KOPT-K1 (cell line): Measurements from ENCODE around the gene IFT22.
"Not testable (repeated sequence)": the region's sequence is repeated elsewhere in the genome, so short reads cannot be mapped to it uniquely, and the experiment has no call there.

Experiments used
- H3K27ac ChIP-seq: fragments of 200-600 bp; sonication (generic); 2 replicates; pipeline ENCODE4 v1.5.1; 2016; ENCODE audit warnings: antibody characterized with exemption, mild to moderate bottlenecking, low read depth, low read length; ENCODE audit not compliant: poor library complexity, severe bottlenecking
- H3K36me3 ChIP-seq: fragments of 200-600 bp; sonication (generic); 2 replicates; pipeline ENCODE4 v1.5.1; 2017; ENCODE audit warnings: antibody characterized with exemption, mild to moderate bottlenecking, low read length, moderate library complexity; ENCODE audit not compliant: insufficient read depth
- H3K9me3 ChIP-seq: fragments of 200-600 bp; sonication (generic); 2 replicates; pipeline ENCODE4 v1.5.1; 2017; ENCODE audit warnings: antibody characterized with exemption, low read length, mild to moderate bottlenecking; ENCODE audit not compliant: insufficient read depth, poor library complexity, severe bottlenecking

IFT22 gene

DNA sequence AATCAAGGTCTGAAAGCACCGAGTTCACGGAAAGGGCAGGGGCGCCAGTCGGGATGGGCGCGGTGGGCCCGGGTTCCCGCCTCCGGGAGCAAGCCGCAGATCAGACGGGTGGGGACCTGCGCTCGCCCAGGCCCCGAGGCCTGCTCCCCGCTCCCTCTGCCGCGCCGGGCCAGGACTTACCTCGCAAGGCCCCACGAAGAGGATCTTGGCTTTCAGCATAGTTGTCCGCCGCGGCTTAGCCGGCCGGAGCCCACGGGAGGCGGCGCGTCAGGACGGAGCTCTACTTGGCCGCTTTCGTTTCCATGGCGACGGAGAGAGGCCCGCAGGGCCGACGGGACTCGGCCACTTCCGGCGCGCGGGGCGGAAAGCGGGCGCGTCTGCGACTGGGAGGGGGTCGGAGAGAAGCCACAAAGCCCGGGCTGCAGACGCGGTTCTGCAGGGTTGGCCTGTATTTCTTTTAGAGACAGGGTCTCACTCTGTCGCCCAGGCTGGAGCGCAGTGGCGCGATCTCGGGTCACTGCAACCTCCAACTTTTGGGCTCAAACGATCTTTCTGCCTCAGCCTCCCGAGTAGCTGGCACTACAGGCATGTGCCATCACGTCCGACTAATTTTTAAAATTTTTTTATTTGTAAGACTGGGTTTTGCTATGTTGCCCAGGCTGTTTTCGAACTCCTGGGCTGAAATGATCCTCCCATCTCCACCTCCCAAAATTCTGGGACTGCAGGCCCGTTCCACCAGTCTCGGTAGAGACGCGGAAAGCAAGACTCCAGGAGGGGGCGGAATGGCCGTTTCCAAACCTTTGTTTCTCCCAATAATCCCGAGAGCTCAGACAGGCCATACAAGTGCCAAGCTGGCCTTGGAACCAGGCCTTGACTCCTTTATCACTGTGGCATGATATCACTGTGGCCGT, at the start of gene IFT22:
IFT22 (minus strand) TSS at position 322 of the 911 bp plus-strand sequence; CDS start at position 219, 103 bp downstream.
- Histone ChIP-seq H3K9me3 (no peaks in the 10 kb centered on the region), H3K36me3 (peaks cover 3% of the 10 kb centered on the region; the same call in 1 of the 2 replicates), H3K27ac (peak within 1 kb of the TSS; percentile 78)

DNA sequence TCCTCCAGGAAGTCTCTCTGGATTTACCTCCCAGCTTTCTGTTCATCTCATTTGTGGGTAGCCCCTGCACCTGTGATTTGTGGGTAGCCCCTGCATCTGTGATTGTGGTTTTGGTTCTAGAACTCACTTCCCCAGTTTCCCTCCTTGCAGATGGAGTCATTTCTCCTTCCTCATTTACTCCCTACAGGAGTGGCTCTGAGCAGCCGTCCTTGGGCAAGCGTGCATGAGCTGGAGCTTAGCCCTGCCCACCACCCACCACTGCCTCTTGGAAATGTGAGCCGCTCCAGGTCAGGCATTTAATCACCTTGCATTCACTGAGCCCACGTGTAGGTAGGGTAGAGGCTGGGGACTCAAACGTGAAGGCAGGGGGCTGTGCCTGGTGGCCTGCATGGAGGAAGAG, 49.2 kb upstream of the IFT22 start:
- Histone ChIP-seq H3K9me3 (no peaks in the 10 kb centered on the region), H3K27ac (no peak overlapping the region), H3K36me3 (no peaks in the 10 kb centered on the region)

DNA sequence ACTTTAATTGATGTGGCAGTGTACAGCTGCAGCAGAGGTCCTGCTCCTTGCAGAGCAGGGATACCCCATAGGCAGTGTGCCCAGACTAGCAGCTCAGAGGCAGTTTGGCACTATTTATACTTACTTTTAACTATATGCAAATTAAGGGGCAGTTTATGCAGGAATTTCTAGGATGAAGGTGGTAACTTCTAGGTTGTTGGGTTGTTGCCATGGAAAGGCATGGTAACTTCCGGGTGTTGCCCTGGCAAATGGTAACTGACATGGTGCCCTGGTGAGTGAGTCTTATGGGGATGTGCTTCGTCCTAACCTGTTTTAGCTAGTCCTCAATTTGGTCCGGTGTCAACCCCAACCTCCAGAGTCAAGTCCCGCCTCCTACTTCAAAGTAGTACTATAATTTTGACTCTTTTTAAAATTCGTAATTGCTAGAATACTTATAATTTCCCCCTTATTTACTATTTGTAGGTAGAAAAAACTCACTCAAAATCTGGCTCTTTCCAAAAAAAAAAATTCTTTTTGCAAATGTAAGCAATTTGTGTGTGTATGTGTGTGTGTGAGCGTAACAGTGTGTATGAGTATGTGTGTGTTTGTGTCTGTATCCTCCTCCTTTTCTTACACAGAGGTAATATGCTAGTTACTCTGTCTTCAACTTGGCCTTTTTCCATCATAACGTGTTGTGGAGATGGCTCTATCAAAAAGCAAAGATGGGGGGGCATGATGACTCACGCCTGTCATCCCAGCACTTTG, 47.0 kb upstream of the IFT22 start:
- no peaks in the 10 kb centered on the region for H3K36me3 ChIP-seq
- no peak overlapping the region for H3K27ac ChIP-seq
- no peaks in the 10 kb centered on the region for H3K9me3 ChIP-seq

DNA sequence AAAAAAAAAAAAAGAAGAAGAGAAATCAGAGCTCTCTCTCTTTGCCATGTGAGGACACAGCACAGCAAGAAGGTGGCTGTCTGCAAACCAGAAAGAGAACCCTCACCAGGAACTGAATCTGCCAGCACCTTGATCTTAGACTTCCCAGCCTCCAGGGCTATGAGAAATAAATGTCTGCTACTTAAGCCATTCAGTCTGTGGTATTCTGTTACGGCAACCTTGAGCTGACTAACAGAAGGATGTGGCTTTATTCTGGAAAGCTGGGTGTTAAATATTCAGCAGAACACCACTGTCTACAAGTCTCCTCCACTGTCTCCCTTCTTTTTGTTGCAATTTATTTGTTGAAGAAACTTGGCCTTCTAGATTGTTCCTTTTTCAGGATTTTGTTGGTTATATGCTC, 46.1 kb upstream of the IFT22 start:
- Histone ChIP-seq H3K9me3 (no peaks in the 10 kb centered on the region), H3K27ac (no peak overlapping the region)

DNA sequence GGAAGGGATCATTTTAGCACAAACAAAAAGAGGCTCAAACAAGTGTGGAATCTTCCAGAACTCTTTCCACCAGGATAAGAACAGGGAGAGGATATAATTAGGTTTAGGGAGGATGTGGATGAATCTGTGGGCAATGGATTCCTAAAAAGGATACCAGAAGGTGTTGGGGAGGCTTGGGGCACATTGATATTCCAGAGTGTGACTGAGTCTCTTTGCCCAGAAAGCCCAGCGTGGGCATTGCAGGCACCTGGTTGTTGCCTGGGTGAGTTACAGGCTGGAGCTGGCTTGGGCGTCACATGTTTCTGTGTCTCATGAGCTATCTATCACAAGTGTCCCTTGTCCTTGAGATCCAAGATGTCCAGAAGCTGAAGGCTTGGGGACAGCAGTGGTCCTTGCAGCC, 44.3 kb upstream of the IFT22 start:
- H3K9me3 ChIP-seq = no peaks in the 10 kb centered on the region
- H3K36me3 ChIP-seq = no peaks in the 10 kb centered on the region
- H3K27ac ChIP-seq = no peak overlapping the region

More for the DNA sequence above, 46.1 kb upstream of the IFT22 start:
- no peaks in the 10 kb centered on the region for H3K36me3 ChIP-seq

DNA sequence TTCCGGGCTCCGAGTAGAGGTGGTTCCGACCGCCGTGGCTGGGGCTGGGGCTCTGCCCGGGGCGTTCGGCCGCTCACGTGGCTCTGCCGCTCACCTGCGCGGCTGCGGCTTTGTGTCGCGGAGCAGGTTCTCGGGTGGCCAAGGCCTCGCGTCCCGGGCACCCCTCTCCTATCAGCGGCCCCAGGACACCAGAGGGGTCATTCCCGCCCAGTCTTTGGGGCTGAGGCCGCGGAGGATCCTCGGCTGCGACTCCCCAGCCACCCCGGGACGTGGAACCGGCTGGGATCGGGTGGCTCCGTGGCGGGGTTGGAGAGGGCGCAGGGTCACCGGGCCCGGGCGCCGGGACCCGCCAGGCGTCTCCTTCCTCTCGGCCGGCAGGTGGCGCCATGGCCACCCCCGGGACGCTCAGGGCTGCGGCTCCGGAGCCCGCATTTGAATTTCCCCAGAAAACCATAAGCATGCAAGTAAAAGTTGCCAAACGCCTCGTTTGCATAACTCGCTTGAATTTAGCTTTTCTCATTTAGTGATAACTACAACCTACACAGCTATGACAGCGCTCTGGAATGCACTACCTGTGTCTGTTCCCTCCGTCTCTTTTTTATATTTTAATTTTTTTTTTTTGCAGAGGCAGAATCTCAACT, 42.2 kb upstream of the IFT22 start:
- Histone ChIP-seq H3K27ac (no peak overlapping the region), H3K9me3 (no peaks in the 10 kb centered on the region), H3K36me3 (no peaks in the 10 kb centered on the region)

DNA sequence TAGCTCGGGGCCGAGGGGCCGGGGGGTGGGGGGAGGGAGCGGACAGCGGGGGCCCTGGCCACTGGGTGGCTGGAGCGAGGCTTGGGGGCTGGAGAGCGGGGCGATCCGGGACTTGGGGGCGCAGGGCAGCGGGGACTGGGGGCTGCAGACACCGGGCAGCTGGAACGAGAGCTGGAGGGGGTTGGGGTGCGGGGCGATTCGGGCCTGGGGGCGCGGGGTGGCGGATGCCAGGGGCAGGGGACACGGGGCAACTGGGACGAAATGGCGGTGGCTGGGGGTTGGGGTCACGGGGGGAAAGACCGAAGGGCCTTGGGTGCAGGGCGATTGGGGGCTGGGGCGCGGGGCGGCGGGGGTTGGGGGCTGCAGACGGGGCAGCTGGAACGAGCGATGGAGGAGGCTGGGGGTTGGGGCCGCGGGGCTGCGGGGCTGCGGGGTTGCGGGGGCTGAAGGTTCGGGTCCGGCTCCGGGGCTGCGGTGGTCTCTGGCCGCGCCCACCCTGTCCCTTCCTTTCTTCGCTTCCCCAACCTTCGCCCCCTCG, 41.7 kb upstream of the IFT22 start:
- no peaks in the 10 kb centered on the region for H3K9me3 ChIP-seq
- H3K27ac ChIP-seq = no peak overlapping the region
- no peaks in the 10 kb centered on the region for H3K36me3 ChIP-seq

DNA sequence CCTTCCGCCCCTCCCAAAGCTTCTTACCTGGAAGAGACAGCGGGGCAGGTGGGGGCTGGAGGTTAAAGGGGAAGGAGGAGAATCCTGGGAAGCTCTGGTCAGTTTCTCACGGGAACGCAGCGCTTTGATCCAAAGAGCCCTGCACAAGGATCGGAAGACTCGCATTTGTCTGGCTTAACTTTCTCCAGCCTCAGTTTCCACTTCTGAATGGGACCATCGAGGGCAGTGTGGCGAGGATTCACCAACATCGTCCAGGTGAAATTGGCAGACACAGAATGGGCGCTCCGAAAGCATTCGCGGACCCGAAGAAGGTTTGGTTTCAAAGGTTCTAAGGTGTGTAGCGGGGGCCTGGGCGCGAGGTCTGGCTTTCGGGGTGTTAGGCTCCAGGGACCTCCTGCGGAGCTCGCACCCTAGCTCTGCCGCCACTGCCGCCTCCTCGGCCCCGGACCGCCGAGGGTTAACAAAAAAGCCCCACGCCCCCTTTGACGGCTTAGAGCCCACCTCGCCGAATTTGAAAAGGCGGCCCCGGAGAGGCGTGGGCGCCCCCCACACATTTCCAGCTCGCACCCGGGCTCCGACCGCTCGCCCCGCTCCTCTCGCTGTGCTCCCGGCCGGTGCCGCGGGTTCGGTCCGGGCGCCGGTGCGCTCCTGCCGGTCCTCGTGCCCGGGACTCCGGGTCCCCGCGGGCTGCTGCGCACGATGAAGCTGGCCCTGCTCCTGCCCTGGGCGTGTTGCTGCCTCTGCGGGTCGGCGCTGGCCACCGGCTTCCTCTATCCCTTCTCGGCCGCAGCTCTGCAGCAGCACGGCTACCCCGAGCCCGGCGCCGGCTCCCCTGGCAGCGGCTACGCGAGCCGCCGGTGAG, 41.0 kb upstream of the IFT22 start, which contains the start of gene COL26A1:
COL26A1 (plus strand) TSS at position 542 of the 862 bp plus-strand sequence; CDS start at position 700, 158 bp downstream.
- Histone ChIP-seq H3K9me3 (no peaks in the 10 kb centered on the region), H3K36me3 (no peaks in the 10 kb centered on the region), H3K27ac (no peak within 1 kb of the TSS)

DNA sequence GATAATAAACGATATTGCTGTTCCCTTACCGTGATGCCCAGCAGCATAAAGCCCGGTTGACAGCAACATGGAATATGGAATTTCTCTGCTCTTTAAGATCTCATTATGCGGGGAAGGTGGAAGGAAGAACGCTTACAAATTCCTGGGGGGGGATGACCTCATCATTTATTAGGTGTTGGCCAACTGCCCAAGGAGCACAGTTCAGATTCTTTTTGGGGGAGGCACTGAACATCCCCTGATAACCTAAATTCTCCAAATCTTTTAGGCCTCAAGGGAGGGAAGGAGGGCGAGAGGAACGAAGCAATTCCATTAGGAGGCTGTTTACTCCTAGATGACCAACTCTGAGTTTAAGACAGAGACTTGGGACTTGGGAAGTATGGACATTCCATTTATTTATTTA, 35.8 kb upstream of the IFT22 start:
- no peak overlapping the region for H3K27ac ChIP-seq
- H3K9me3 ChIP-seq = no peaks in the 10 kb centered on the region

DNA sequence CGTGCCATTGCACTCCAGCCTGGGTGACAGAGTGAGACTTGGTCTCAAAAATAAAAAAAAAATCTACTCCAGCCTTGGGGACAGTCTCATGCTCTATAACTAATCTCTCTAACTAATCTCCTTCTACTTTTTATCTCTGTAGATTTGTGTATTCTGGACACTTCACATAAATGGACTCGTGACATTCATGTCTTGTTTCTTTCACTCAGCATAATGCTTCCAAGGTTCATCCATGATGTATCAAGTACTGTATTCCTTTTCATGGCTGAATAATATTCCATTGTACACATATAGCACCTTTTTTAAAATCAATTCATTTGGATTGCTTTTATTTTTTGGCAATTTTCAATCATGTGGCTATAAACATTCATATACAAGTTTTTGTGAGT, 31.3 kb upstream of the IFT22 start:
- no peaks in the 10 kb centered on the region for H3K36me3 ChIP-seq
- no peak overlapping the region for H3K27ac ChIP-seq

More for the DNA sequence above, 35.8 kb upstream of the IFT22 start:
- H3K36me3 ChIP-seq = no peaks in the 10 kb centered on the region

DNA sequence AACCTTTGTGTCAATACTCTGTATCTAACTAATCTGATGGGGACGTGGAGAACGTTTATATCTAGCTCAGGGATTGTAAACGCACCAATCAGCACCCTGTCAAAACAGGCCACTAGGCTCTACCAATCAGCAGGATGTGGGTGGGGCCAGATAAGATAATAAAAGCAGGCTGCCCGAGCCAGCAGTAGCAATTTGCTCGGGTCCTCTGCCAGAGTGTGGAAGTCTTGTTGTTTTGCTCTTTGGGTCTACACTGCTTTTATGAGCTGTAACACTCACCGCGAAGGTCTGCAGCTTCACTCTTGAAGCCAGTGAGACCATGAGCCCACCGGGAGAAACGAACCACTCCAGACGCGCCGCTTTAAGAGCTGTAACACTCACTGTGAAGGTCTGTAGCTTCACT, 27.7 kb upstream of the IFT22 start:
- not testable (repeated sequence) for H3K27ac ChIP-seq, H3K36me3 ChIP-seq, H3K9me3 ChIP-seq

More for the DNA sequence above, 31.3 kb upstream of the IFT22 start:
- no peaks in the 10 kb centered on the region for H3K9me3 ChIP-seq

DNA sequence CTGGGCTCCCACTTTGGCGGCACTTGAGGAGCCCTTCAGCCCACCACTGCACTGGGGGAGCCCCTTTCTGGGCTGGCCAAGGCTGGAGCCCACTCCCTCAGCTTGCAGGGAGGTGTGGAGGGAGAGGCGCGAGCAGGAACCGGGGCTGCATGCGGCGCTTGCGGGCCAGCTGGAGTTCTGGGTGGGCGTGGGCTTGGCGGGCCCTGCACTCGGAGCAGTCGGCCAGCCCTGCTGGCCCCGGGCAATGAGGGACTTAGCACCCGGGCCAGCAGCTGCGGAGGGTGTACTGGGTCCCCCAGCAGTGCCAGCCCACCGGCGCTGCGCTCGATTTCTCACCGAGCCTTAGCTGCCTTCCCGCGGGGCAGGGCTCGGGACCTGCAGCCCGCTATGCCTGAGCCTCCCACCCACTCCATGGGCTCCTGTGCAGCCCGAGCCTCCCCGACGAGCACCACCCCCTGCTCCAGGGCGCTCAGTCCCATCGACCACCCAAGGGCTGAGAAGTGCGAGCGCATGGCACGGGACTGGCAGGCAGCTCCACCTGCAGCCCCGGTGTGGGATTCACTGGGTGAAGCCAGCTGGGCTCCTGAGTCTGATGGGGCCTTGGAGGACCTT, 26.9 kb upstream of the IFT22 start:
- H3K27ac ChIP-seq, H3K36me3 ChIP-seq, H3K9me3 ChIP-seq: not testable (repeated sequence)

DNA sequence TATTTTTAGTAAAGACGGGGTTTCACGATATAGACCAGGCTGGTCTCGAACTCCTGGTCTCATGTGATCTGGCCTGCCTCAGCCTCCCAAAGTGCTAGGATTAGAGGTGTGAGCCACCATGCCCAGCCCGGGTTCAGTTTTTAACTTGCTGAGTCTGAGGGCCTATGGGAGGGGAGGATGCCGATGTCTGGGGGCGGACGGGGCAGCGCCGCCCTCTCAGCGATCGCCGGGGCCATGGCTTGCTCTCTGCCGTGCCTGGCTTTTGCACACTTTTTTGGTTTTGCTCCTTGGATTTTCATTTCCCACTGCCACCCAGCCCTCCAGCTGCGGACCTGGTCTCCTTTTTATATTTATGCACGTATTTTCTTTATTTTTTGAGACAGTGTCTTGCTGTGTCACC, 25.9 kb upstream of the IFT22 start:
- Histone ChIP-seq H3K27ac (no peak overlapping the region), H3K36me3 (no peaks in the 10 kb centered on the region), H3K9me3 (no peaks in the 10 kb centered on the region)

DNA sequence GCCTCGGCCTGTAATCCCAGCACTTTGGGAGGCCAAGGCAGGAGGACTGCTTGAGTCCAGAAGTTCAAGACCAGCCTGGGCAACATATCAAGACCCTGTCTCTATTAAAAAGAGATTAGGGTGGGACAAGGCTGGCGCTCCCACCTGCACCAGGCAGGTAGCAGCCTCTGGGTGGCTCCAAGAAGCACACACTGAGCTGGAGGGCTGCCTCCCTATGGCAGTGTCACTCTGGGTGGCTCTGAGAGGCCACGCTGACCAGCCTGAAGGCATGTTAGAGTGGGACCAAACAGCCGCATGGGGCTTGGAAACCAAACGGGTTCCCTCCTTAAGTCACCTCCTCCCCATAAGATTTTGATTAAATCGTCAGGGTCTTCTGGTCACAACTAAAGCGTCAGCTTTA, 21.3 kb upstream of the IFT22 start:
- no peak overlapping the region for H3K27ac ChIP-seq
- no peaks in the 10 kb centered on the region for H3K9me3 ChIP-seq
- no peaks in the 10 kb centered on the region for H3K36me3 ChIP-seq
